ENCODE results near the gene CADM1.

CADM1 gene

DNA sequence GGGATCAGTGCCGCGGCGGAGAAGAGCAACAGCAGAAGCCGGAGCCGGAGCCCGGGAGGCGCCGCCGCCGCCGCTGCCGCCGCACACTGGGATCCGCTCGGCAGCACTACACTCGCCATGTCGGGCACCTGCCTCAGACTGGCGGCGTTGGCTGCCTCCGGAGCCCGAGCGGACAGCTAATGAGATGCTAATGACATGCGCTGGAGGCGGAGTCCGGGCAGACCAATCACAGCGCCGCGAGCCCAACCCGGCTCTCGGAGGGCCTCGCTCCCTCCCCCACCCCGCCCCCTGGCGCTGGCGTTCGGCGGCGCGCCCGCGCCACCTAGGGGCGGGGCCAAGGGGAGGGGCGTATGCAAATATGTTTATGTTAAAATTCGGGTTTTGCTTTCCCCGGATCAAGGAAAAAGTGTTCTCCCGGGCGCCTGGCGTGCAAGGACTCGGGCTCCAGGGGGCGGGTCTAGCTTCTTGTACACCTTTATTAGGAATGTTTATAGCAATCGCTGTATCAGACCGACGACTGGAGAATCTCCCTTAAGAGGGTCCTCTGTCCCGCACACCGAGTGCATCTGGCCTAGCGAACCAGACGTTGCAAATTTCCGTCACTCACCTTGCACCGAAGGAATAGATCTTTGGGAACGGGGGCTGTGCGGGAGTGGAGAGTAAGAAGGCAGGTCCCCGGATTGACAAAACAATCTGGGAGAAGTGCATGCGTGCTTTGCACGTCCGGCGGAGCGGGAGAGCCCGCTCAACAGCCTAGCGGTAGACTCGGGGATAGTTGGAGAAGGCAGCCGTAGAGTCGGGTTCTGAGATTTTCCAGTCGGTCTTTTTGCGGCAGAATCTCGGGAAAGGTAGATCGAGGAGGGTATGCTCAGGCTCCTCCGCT lies at the start of gene CADM1:
CADM1 (minus strand) TSS at position 140 of the 883 bp plus-strand sequence.
- peak; percentile 95 for DNase-seq

DNA sequence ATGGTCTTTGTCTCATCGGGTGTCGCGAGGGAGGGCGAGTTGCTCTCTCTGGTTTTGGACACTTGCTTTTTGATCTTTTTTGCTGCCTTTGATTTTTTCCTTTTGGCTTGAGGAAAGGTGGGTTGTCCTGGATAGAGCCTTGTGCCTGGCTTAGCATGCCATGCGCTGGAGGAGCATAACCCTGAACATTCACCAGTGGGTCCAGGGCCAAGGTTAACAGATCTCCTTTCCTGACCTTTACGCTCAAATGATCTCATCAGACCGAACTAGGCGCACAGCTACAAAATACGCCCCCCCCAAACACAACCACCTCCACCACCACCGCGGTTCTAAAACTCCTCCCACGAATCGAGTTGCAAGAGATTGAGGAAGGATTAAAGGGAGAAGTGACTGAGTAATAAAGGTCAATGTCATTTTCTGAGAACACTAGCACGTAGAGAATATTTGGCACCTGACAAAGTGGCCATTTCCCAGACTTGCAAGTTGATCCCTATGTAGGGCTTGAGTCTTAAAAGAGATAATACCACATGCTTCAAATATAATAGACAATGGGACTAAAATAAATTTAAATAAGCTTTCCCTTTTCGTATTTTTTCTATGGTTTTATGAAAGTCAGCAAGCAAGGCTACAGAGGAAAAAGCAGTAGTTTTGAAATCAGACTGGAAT lies 48.7 kb upstream of the CADM1 start:
- no peak for DNase-seq

DNA sequence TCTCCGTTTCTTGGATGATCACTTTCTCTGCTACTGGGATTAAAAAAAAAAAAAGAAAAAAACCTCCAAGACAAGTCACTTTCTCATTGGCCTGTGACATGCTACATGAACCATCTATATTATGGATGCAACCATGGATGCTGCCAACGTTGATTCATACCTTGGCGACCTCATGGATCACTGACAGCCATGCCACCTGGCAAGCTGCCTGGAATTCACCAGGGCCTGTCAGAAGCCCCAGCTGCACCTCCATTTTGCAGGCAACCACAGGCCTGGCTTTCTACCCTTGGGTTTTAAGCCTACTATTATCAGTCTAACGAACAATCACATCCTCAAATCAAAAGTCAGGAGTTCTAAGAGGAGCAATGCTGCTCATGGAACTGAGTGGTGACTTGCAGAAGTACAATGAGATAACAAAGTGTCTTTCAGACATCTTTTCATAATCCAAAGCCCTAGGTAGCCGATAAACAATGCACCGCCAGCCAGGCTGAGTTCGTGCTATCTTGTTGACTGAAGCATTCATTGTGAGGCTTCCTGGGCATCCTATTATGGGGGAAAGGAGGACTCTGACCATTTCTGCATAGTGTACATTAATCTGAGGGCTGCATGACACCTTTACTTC lies 48.0 kb upstream of the CADM1 start:
- no peak for DNase-seq

- no peak for DNase-seq
Observed at GRCh38 chr11:115550291-115551059, 46.3 kb upstream of the CADM1 start.

DNA sequence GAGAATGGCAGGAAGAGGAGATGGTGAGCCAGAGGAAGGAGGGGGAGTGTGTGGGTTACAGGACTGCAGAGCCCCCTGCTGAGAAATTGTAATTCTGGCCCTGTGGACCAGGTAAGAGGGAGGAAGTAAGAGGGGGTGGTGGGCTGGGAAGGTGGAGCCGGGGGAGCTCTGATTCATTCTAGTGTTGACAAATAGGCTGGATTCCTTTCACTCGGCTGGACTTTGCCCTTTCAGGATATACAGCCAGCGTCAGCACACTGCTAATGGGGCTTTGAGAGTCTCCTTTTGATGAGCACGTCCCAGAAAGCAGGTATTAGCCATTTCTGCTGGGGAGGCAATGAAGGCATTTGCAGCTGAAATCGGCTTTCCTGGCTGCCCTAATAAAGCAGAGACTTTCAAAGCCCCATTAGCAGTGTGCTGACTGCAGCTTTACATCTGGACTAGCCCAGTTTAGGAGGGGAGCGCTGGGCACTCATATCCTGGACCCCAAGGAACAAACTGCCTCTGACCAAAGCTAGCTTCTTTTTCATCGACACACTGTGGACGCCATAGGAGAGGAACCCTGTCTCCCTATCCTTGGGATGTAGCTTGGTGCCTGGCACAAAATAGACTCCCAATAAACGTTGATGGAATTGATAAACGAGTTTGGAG lies 44.8 kb upstream of the CADM1 start:
- no peak for DNase-seq

DNA sequence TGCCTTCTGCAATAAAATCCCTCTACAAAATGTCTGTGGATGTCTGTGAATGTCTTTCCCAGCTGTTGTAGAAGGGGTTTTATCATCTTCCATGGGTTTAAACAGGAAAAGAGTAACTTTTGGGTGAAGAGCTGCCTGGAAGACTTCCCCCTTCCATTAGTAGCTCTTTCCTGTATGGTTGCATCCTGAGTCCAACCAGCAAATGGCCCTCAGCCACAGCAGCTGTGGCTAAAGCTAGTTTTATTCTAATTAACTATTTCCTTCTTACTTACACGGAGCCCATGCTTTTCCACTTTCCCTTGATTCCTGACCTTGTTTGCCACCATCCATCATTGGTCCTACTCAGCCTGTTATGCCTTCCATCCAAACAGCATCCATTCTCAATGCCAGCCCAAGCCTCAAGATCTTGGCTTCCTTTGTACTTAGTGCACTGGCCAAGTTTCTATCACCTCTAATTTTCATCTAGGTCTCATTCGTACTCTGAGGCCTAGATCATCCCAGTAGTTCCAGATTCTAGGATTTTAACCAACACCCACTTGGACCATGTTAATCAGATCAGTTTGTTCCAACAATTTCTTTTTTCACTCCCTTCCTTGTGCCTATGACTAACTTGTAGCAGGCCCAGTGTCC lies 41.5 kb upstream of the CADM1 start:
- DNase-seq: no peak

DNA sequence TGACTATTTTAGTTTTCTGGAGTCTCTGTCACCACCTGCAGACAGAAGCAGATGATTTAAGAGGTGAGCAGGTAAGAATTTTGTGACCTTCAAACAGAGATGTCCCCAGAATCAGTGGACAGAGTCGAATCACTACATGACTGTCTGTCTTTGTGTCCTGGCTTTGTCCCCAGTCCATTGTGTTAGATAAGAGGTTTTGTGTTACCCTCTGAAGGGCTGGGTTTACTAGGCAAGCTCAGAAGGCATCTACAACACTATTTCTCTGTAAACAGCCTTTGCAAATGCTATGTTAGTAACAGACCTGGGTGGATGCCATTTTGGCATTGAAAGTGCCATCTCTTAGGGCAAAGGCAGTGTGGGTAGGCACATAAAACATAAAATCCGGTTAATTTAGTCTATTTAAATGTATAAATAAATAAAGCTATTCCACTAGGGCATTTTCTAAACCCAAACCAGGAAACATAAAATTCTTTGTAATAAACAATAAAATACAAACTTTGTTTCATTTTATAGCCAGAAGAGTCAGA lies 40.3 kb upstream of the CADM1 start:
- no peak for DNase-seq

GRCh38 chr11:115541518-115541917 lies 37.3 kb upstream of the CADM1 start:
- no peak for DNase-seq

- DNase-seq: no peak
Observed at GRCh38 chr11:115539844-115540243, 35.6 kb upstream of the CADM1 start.

- DNase-seq: no peak
Observed at GRCh38 chr11:115535781-115536180, 31.6 kb upstream of the CADM1 start.

- no peak for DNase-seq
Observed at GRCh38 chr11:115530752-115531151, 26.5 kb upstream of the CADM1 start.

DNA sequence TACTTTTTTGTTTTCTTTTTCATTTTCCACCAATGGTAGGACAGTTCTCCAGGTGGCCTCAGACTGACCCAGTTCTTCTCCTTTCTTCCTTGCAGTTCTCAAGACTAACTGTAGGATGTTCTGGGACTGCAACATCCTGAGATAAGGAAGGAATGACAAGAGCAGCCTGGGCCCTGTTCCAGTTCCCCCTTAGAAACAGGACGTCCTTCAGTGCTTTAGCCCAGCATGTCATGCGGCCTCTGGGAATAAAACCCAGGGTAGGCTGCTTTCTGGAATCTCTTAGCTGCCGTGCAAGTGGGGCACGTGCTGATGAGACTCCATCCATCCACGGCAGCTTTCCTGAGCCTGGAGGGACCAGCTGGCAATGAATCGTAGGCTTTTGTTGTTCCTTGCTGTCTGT lies 24.0 kb upstream of the CADM1 start:
- no peak for DNase-seq

- DNase-seq: no peak
Observed at GRCh38 chr11:115527534-115528125, 23.4 kb upstream of the CADM1 start.

DNA sequence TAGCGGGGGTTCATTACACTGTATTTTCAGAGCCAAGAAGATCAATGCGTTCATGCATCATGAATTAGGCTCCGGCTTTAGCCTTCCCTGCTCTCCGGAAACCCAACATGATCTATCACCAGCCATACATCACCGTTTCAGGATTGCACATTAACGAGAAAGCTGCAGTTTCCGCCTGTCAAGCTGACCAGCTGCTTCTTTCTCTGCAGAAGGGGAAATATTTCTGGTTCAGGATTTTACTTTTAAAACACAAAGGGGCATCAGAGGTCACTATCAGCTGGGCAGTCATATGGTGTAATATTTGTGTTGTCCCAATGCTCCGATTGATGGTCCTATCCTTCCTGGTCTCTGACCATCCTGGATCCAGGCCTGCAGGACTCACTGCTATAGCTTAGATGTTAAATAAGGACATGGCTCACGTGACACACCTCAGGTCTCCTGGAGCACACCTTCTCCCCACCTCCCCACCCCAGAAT lies 21.4 kb upstream of the CADM1 start:
- no peak for DNase-seq

DNA sequence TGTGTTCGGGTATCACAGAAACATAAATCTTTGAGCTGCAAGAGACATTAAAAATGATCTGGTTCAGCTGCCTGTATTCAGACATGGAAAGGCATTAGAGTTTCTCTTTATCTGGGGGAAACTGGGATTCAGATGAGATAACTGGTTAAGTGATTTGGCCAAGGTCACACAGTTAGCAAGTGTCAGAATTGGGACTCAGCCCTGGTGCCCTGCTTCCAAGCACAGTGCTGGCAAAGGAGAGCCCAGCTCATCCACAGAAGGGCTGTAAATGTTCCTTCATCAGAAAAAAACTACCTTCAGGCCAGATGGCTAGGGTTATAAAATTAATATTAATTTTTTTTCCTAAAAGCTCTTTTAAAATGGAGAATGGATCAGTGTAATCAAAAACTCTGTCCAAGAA lies 20.4 kb upstream of the CADM1 start:
- DNase-seq: no peak

- DNase-seq: no peak
Observed at GRCh38 chr11:115523727-115524399, 19.6 kb upstream of the CADM1 start.

DNA sequence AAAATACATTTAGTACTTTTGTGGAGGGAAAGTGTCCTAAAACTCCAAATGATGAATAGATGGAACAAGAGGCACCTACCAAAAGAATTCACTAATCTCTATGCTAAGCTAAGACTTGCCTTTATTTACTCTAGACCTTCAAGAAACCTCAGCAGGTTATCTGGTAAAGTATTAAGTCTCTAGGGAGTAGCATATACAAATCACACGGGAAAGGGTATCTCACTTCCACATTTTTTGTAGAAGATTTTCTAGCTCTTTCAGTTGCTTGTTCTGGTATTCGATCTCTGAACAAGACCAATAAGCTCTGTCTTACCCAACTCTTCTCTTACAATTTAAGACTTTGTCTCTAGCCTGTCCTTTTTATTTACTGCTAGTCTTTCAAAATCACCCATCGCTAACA lies 18.1 kb upstream of the CADM1 start:
- no peak for DNase-seq

- no peak for DNase-seq
Observed at GRCh38 chr11:115521825-115522224, 17.6 kb upstream of the CADM1 start.

DNA sequence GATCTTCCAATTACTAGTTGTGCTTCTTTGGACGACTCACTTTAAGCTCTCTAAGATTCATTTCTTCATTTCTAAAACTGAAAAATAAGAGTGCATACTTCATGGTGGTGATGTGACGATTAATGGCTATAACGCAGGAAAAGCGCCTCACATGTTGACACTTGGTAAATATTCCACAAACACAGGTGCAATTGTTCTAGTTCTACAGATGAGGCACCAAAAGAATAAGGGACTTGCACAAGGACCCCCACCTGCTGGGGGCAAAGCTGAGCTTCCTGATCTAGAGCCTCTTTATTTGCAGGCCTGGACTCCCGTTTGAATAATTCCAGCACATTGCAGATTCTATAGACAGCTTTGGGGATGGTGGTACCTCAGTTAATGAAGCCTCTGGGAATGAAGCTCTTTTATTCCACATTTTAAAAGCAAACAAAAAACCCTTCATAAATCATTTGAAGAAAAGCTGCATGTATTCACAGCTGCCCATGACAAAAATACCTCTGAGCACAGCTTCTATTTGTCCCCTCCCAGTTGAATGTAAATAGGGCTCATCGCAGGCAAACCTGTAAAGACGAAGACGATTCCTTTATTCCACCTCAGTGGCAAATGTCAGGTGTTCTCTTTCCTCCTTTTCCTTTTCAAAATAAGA lies 14.9 kb upstream of the CADM1 start:
- DNase-seq: no peak

All from NCI-H226 (cell line).